HG03460 (cell line): Measurements from ENCODE around the gene PCDHGA1.

Source experiments
- ATAC-seq: cut with Tn5 transposase; IDR thresholded peaks from one replicate; pipeline ENCODE4 v1.9.1; 2021; ENCODE audit not compliant: unreplicated experiment

PCDHGA1 gene

DNA sequence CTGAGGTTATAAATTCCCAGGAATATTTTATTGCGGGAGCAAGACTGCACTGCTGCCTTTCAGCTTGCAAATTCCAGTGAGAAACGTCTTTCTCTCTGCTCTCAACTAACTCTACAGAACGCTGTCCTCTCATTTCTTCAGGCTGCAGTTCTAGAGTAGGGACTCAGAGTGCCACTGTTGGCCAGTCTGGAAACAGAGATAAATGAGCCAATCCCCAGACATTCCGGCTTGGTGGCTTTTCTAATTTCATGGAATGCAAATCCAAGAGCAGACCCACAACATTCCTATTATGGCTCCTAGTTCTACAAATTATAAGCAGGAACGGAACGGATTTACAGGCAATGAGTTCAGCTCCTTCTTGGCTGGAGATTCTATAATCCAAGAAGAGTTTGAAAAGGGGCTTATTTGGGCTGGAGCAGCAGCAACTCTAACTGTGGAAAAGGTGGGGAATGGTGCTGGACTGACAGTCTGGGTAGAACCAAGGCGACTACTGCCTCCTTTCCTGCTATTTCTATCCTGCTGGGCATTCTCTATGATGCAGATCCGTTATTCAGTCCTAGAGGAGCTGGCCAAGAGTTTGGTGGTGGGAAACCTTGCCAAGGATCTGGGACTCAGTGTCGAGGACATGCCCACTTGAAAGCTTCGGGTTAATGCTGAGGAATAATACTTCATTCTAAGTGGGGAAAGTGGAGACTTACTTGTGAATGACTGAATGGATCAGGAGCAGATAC is 109.3 kb downstream of the PCDHGA1 start:
- ATAC-seq: no peak

DNA sequence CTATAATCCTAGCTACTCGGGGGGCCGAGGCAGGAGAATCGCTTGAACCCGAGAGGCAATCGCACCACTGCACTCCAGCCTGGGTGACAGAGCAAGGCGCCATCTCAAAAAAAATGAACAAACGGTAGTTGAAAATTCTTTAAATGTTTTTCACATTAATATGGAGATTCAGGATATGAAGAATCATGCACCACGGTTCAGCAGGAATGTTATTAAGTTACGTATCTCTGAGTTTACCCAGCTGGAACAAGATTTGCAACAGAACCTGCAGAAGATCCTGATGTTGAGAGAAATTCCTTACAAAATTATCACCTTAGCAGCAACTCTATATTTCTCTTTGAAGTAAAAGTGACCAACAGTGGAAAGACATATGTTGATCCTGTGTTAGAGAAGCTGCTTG is 110.0 kb downstream of the PCDHGA1 start:
- ATAC-seq: no peak

DNA sequence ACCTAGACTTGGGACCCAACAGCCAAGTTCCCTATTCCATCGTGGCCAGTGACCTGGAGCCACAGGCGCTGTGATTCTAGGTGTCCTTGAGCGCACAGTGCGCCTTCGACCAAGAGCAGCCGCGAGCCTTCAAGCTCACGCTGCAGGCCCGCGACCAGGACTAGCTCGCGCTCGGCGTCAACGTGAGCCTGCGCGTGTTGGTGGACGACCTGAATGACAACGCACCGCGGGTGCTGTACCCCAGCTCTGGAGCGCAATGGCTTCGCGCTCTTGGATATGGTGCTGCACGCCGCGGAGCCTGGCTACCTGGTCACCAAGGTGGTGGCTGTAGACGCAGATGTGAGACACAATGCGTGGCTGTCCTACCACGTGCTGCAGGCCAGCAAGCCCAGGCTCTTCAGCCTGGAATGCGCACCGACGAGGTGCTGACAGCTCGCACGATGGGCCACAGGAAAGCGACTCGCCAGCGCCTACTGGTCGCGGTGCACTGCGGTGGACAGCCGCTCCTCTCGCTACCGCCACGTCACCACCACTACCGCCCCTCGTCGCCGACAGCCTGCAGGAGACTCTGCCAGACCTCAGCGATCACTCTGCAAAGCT is 111.4 kb downstream of the PCDHGA1 start:
- no peak for ATAC-seq

DNA sequence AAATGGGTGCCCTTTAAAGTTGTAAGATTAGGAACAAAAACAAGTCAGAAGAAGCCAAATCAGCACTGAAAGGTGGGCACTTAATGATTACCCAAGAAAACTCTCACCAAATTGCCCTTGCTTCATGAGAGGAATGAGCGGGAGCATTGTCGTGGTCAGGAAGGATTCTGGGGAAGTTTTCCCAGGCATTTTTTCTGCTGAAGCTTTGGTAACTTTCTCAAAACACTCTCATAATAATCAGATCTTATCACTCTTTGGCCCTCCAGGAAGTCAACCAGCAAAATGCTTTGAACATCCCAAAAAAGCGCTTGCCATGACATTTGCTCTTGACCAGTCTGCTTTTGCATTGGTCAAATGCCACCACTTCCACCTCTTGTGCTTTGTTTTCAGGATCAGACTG is 135.0 kb downstream of the PCDHGA1 start:
- ATAC-seq: no peak

DNA sequence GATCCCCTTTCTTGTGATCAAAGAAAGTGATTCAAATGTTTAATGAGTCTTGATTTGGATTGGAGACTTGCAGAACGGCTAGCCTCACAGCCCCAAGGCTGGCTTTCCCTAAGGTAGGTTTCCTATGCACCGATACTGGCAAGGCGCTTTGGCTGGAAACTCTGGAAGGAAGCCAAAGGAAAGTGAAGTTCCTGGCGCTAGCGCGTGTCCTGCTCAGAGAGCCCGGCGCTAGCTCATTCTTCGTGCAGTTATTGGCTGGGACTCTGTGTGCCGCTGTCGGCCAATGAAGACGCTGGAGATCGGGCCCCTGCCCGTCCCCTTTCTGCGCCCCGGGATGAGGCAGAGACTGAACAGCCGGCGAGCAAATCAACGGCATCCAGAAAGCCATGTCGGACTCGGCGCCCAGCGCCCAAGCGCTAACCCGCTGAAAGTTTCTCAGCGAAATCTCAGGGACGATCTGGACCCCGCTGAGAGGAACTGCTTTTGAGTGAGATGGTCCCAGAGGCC is 145.4 kb downstream of the PCDHGA1 start, which contains the start of gene PCDHGC3:
TSS of gene PCDHGC3 (plus strand) at position 342 of the 507 bp plus-strand sequence. CDS start at position 493, 151 bp downstream.
- peak; percentile 94 for ATAC-seq

DNA sequence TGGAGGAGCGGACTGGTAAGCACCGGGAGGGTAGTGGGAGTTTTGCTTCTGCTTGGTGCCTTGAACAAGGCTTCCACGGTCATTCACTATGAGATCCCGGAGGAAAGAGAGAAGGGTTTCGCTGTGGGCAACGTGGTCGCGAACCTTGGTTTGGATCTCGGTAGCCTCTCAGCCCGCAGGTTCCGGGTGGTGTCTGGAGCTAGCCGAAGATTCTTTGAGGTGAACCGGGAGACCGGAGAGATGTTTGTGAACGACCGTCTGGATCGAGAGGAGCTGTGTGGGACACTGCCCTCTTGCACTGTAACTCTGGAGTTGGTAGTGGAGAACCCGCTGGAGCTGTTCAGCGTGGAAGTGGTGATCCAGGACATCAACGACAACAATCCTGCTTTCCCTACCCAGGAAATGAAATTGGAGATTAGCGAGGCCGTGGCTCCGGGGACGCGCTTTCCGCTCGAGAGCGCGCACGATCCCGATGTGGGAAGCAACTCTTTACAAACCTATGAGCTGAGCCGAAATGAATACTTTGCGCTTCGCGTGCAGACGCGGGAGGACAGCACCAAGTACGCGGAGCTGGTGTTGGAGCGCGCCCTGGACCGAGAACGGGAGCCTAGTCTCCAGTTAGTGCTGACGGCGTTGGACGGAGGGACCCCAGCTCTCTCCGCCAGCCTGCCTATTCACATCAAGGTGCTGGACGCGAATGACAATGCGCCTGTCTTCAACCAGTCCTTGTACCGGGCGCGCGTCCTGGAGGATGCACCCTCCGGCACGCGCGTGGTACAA is 146.0 kb downstream of the PCDHGA1 start:
- ATAC-seq: peak; percentile 20

DNA sequence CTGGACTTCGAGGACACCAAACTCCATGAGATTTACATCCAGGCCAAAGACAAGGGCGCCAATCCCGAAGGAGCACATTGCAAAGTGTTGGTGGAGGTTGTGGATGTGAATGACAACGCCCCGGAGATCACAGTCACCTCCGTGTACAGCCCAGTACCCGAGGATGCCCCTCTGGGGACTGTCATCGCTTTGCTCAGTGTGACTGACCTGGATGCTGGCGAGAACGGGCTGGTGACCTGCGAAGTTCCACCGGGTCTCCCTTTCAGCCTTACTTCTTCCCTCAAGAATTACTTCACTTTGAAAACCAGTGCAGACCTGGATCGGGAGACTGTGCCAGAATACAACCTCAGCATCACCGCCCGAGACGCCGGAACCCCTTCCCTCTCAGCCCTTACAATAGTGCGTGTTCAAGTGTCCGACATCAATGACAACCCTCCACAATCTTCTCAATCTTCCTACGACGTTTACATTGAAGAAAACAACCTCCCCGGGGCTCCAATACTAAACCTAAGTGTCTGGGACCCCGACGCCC is 146.8 kb downstream of the PCDHGA1 start:
- no peak for ATAC-seq

DNA sequence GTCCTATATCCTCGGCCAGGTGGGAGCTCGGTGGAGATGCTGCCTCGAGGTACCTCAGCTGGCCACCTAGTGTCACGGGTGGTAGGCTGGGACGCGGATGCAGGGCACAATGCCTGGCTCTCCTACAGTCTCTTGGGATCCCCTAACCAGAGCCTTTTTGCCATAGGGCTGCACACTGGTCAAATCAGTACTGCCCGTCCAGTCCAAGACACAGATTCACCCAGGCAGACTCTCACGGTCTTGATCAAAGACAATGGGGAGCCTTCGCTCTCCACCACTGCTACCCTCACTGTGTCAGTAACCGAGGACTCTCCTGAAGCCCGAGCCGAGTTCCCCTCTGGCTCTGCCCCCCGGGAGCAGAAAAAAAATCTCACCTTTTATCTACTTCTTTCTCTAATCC is 147.5 kb downstream of the PCDHGA1 start:
- no peak for ATAC-seq

DNA sequence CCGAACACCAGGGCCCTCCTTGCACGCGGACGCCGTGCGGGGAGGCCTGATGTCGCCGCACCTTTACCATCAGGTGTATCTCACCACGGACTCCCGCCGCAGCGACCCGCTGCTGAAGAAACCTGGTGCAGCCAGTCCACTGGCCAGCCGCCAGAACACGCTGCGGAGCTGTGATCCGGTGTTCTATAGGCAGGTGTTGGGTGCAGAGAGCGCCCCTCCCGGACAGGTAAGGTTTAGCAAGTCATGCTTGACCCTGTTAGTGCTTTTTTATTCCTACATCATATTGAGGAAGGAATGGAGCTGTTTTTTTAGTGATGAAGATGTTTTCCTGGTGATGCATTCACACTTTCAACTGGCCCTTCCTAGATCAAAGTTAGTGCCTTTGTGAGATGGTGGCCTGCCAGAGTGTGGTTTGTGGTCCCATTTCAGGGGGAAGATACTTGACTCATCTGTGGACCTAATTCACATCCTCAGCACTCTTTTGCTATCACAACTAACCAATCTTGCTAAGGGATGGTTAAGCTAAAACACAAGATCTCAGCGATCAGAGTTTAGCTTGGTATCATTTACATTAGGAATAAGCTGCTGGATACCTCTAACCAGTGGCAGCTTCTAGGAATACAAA is 148.1 kb downstream of the PCDHGA1 start:
- ATAC-seq: no peak

DNA sequence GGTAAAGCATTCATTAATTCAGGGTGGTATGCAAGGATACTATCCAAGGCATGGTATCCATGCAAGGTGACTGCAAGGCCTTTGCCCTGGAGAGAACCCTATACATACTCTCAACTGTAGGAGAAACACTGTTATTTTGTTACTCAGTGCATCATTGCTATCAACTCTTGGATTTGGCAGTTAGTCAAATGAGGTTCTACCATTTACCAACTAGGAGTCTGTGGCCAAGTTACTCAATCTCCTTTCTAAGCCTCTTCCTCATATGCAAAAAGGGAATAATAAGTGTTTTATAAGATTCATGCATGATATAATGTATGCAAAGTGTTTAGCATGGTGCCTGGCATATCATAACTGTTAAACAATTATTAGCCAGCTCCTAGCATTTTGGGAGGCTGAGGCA is 149.5 kb downstream of the PCDHGA1 start:
- ATAC-seq: no peak

DNA sequence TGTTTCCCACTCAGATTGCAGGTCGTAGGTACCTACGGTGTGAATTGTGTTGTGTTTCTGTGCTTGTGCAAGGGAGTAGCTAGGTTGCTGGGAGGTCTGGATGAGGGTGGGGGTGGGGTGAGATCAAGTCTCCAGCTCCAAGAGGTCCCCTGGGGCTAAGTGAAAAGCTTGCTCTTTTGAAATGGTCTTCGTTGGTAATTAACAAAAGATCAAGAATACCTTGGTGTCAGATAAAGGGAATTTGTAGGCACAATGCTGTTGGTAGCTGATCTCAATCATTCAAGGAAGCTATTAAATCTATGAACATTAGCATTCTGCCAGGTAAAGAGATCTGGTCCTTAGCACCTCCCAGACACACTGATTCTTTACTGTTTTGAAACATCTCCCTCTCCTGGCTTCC is 153.6 kb downstream of the PCDHGA1 start:
- ATAC-seq: no peak

DNA sequence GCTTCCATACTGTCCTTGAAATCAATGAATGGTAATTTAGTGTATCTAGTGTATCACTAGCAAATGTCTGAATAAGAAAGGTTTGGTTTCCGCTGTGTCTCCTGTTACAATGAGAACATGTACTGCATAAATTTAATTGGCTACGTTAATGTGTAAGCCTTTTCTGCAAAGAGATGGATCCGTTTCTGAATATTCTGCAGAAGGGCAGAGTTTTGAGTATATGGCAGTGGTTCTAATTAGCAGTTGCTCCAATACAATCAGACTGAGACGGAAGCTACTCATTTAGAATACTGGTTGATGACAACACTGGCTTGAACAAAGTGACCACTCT is 154.0 kb downstream of the PCDHGA1 start:
- no peak for ATAC-seq

DNA sequence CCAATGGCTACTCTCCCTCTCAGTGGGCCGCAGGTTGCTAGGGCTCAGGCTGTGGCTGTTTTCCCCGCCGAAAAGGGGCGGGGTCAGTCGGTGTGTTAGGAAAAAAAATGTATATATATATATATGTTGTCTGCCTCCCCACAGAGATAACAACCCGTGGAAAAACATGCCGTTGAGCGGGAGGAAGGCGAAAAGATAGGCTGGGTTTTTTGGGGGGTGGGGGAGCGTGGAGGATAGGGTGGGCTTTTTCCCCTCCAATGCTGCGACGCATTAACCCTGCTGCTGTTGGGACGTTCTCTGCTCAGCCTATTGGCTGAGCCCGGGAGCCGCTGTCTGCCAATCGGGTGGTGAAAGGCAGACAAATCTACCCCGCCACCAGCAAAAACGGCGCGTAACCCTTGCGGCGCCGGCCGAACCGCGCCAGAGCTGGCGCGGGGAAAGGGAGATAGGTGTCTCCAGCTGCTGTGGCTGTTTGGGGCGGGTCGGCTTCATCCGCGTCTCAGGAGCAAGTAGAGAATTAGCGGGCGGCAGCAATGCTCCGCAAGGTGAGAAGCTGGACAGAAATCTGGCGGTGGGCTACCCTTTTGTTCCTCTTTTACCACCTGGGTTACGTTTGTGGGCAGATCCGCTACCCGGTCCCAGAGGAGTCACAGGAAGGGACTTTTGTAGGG is 154.5 kb downstream of the PCDHGA1 start, which contains the start of gene PCDHGC4:
TSS of gene PCDHGC4 (plus strand) at position 390 of the 671 bp plus-strand sequence. CDS start at position 534, 144 bp downstream.
- ATAC-seq: no peak

DNA sequence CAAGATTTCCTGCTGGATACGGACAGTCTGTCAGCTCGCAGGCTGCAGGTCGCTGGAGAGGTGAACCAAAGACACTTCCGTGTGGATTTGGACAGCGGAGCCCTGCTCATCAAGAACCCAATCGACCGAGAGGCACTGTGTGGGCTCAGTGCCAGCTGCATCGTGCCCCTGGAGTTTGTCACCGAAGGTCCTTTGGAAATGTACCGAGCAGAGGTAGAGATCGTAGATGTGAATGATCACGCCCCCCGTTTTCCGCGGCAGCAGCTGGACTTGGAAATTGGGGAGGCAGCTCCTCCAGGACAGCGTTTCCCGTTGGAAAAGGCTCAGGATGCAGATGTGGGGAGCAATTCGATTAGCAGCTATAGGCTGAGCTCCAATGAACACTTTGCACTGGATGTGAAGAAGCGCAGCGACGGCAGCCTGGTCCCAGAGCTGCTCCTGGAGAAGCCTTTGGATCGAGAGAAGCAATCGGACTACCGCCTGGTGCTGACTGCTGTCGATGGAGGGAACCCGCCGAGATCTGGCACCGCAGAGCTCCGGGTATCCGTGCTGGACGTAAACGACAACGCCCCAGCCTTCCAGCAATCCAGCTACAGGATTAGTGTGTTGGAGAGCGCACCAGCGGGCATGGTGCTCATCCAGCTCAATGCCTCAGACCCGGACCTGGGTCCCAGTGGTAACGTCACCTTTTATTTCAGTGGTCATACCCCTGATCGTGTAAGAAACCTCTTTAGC is 155.2 kb downstream of the PCDHGA1 start:
- ATAC-seq: no peak

DNA sequence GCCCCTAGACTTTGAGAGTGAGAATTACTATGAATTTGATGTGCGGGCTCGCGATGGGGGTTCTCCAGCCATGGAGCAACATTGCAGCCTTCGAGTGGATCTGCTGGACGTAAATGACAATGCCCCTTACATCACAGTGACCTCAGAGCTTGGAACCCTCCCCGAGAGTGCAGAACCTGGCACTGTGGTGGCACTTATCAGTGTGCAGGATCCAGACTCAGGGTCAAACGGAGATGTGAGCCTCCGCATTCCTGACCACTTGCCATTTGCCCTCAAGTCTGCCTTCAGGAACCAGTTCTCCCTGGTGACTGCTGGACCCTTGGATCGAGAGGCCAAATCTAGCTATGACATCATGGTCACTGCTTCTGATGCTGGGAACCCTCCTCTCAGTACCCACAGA is 155.8 kb downstream of the PCDHGA1 start:
- no peak for ATAC-seq

DNA sequence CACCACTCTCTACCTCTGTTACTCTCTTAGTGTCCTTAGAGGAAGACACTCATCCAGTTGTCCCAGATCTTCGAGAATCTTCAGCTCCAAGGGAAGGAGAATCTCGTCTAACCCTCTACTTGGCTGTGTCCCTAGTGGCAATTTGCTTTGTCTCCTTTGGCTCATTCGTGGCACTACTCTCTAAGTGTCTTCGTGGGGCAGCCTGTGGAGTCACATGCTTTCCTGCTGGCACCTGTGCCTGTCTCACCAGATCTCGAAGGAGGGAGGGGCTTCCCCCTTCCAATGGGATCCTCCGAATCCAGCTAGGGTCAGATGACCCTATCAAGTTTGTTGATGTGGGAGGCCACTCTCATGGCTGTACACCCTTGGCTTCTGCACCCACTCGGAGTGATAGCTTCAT is 156.8 kb downstream of the PCDHGA1 start:
- ATAC-seq: no peak

DNA sequence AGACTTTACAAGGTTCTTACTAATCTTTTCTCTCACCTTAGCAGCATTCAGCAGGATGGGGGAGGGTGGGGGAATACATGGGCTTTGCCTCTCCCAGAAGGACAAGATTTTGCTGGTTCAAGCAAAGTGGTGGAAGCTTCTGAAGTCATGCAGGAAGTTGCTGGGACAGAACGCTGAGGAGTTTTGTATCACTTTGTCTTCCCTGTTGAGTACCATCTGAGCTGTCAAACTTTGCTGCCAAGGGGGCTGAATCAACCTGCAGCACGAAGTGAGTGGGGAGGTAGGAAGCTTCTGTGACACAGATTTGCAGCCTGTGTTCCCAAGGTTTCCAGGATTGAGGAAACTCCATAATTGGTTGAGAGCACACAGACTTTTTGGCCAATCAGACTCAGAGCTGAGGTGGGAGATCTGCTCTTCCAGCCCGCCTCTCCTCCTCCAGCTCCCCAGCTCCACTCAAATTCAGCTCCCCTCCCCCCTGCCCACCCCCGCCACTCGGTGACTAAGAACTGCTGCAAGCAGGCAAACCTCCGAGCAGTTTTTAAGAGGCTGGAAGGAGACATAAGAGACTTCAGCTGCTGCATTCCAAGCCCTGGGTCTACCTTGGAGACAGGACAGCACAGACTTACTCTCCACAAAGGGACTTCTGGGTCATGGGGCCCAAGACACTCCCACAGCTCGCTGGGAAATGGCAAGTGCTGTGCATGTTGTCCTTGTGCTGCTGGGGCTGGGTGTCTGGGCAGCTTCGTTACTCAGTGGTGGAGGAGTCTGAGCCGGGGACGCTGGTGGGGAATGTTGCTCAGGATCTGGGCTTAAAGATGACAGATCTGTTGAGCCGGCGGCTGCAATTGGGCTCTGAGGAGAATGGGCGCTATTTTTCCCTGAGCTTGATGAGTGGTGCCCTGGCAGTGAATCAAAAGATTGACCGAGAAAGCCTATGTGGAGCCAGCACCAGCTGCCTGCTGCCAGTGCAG is 158.6 kb downstream of the PCDHGA1 start, which contains the start of gene PCDHGC5:
TSS of gene PCDHGC5 (plus strand) at position 491 of the 971 bp plus-strand sequence. CDS start at position 651, 160 bp downstream.
- ATAC-seq: no peak

DNA sequence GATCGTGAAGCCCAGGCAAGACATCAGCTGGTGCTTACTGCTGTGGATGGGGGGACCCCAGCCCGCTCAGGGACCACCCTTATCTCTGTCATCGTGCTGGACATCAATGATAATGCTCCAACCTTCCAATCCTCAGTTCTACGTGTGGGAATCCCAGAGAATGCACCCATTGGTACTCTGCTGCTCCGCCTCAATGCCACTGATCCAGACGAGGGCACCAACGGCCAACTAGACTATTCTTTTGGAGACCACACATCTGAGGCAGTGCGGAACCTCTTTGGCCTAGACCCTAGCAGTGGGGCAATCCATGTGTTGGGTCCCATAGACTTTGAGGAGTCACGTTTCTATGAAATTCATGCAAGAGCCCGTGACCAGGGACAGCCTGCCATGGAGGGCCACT is 159.5 kb downstream of the PCDHGA1 start:
- no peak for ATAC-seq
